ENCODE data around the gene PSME2.

Gene PSME2

GRCh38 chr14:24146453-24146977 is at the start of gene PSME2:
Gene PSME2, minus strand, starts transcription at chr14:24146610. Its CDS starts 29 bp downstream, at chr14:24146581.
- peak; percentile 70 for DNase-seq (ENCODE audit: low read depth)

- DNase-seq (ENCODE audit: low read depth) = peak; percentile 79
Measured at GRCh38 chr14:24195186-24196070, 49.0 kb upstream of the PSME2 start, which contains the start of gene TM9SF1. Gene TM9SF1, minus strand, starts transcription at chr14:24195441. Its CDS starts 422 bp downstream, at chr14:24195019.

DNA sequence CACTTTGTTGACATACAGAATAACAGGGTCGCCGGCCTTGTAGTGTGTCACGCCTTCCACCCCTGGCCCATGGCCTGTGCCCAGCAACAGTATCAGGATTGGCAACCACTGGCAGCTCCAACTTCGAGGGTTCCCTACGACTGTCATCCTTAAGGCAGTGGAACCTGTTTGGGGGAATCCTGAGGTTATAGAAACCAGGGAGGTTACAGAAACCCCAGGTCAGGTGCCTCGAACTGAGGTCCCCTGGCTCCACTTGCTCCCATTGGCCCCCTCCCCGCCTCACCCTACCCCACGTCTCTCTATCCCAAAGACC is 48.4 kb upstream of the PSME2 start:
- DNase-seq (ENCODE audit: low read depth) = no peak

DNA sequence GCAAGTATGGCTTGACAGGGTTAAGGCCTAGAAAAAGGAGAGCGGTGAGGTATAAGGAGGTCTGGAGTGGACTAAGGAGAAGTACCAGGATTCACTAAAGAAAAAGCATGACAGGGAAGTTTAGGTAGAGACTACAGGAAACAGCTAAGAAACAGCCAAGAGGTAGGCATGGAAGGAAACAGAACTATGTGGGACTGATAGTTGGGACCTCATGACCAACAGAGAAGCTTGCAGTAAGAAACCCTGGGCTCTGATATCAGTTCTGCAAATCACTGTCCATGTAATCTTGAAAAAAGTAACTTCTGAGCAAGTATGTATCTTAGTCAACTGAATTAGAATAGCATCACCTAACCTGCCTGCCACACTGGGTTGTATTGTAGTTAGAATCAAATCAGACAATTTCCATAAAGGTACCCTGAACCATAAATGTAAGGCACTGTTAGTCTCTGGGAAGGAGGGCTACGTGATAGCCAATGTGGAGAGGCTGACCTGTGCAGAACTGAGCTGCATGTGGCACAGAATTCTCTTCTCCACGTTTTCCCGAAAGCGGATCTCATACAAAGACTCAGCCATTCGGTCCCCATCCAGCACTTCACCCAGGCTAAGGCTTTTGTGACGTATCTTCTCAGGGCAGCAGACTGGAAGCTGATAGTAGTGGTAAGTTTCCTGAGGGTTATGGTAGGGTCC is 47.9 kb upstream of the PSME2 start:
- DNase-seq (ENCODE audit: low read depth) = no peak

GRCh38 chr14:24192933-24193332 is 46.5 kb upstream of the PSME2 start:
- DNase-seq (ENCODE audit: low read depth) = no peak

GRCh38 chr14:24190416-24190815 is 44.0 kb upstream of the PSME2 start:
- no peak for DNase-seq (ENCODE audit: low read depth)

- no peak for DNase-seq (ENCODE audit: low read depth)
Measured at GRCh38 chr14:24189460-24189859, 43.0 kb upstream of the PSME2 start.

DNA sequence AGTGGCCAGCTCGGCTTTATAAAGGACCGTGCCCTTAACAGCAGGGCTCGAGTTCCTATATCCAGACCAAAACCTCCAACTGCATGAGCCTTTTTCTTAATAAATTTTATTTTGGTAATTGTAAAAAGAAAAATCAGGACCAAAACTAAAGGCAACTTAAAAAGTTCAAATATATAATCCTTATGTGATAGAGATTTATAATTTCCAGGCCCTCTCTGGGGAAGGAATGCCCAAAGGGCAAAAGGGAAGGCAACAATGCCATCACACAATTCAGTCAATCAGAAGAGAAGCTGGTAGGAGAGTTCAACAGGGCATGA is 42.6 kb upstream of the PSME2 start:
- DNase-seq (ENCODE audit: low read depth) = no peak

DNA sequence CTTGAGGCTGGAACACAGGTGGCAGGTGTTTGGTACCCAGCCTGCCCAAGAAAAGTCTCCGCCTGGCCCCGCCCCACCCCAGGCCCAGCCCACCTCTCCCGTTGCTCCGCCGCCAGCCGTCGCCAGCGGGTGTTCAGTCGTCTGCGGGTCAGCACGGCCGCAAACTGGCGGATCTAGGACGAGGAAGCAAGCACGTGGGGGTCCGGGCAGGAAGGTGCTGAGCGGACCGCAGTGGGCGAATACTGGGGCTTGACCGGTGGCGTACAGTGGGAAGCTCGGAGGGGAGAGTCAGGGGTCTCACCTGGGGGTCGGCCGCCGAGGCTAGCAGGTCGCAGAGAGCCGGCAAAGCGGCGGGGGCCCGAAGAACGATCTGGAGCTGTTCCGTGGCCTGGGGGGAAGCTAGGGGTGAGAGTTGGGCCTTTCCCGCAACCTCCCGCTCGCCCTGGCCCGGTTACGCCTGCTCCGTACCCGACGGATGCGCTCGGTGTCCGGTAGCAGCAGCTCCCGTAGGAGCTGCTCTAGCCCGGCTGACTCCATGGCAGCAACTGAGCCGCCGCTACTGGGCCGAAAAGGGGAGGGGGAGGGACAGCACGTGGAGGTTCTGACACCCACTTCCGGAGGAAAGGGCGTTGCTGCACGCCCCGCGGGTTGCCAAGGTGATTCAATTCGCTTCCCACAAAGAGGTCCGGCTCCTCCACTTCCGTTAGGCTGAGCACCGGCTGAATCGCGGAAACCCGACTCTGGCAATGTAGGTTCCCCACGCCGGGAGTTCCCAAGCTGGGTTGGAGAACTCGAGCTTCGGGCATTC is 42.0 kb upstream of the PSME2 start, which contains the start of gene IPO4:
Gene IPO4 (minus strand): TSS at position 566 of the 808 bp plus-strand sequence. CDS start 29 bp downstream, at position 537.
- peak; percentile 91 for DNase-seq (ENCODE audit: low read depth)

- no peak for DNase-seq (ENCODE audit: low read depth)
Measured at GRCh38 chr14:24187539-24187915, 41.1 kb upstream of the PSME2 start.

DNA sequence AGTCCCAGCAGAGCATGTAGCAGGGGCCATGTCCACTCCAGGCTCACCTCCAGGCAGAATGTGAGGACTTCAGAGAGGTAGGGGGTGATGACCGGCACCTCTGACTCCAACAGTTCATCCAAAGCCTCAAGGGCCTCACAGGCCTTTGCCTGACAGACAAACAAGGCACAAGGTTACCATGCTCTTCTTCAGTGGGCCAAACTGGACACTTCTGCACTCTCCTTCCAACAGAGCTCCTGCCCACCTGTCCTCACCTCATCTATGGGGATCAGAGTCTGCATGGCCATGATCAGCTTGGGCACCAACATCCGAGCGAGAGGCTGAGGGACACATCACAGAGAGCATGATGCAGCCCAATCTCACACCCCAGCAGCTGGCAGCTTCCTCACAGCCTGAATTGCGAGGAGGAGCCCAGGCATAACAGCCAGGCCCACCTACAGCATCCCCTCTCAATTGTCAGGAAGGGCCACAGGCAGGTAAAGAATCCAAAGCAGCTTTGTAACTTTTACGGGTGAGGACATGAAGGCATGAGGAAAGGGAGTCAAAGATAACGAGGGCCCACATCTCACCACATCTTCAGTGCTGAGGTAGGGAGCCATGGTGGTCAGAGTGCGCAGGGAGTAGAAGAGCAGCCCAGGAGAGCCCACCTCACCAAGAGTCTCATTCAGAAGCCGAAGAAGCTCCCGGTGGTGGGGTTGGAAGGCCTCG is 40.6 kb upstream of the PSME2 start:
- no peak for DNase-seq (ENCODE audit: low read depth)

- no peak for DNase-seq (ENCODE audit: low read depth)
Measured at GRCh38 chr14:24185741-24186140, 39.3 kb upstream of the PSME2 start.

DNA sequence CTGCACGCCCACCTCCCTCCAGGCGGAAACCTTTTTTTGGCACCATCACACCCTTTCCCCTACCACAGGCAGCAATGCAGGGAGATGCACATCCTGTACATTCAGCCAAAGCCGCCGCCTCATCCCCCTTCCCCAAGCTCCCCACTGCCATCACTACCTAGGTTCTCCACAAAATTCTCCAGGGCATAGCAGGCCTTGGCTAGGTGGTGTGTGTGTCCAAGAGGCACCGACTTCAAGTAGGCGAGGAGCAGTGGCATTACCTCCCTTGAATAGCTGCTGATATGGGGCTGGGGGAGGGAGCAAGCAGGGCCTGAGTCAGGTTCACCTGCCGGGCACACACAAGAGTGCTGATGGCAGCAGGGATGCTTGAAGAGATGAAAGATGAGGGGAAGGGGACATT is 38.6 kb upstream of the PSME2 start:
- no peak for DNase-seq (ENCODE audit: low read depth)

DNA sequence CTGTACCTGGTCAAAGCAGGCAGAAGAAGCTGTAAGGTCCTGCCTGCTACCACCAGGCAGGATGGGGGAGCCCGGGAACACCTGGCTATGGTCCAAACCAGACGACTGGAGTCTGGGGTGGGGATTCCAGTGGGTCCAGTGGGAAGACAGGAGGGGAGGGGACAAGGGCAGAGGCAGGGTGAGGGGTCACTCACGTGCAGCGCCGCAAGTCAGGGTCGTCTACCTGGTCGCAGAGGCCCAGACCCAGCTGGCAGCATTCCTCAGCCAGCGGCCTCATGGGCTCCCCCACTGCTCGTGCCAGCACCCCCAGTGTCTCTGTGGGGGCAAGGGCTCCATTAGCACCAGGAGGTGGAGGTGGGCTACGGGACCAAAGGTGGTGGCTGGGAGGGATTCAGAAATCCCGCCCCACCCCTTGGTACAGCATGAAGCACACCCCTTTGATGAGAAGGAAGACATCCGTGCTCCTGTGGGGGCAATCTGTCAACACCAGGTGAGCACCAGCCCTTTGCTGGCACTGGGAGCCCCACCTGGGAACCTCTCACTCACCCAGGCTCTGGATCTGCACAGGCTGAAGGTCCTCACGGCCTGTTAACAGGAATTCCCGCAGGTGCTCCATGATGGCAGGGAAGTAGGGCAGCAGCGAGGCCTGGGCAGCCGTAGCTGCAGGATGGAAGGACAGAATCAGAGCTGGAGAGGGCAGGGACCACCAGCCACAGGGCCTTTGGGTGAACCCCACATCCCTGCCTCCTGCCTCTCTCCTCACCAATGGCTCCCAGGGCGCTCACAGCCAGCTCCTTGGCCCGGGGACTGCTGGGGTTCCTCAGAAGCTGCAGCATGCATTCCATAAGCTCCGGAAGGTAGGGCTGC is 37.9 kb upstream of the PSME2 start:
- DNase-seq (ENCODE audit: low read depth) = no peak

DNA sequence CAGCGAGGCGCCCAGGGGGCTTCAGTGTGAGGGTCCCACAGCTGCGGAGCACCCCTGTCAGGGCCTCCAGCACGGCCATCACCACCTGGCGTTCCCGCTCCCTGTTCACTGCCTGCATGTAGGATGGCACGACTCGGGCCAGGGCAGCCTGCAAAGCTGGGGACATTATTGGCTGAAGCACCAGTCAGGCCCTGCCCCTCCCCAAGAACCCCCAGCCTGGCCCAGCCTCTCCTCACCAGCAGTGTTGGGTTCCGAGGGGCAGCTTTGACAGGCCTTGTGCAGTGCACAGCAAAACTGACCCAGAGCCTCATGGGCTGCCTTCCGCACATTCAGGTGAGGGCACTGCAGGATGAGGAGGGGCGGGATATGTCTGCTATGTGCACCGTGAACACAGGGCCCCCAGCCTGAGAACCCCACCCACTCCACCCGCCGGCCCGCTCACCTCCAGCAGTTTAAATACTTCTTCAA is 36.6 kb upstream of the PSME2 start:
- DNase-seq (ENCODE audit: low read depth) = no peak

DNA sequence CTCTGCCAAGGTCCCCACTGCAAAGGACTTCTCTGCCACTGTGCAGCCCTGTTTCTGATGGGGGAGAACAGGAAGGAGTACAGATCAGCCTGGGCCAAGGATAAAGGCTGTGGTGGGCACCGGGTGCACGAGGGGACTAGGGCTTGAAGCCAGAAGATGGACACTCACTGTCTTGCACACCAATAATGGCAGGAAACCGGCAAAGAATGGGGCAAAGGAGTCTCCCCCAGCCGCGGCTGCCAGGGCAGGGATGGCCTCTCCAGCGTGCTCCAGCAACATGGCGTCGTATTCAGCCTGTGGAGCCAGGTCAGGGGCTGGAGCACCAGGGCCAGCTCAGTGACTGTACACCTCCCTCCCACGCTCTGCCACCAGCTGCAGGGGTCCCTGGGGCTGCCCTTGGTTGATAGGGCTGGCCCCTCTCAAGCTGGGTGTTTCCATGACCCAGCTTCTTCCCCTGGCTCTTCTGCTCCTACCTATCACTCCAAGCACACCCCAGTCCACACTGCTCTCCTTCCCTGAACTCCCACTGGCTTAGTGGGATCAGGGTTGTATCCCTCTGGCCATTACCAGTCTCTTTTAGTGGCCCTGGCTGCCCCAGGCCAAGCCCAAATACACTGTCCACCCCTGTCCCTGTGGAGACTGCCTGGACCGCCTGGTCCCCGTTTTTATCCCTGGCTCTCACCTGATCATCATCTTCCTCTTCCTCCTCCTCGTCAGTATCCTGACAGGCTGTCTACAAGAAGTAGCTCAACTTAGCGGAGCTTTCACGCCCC is 35.9 kb upstream of the PSME2 start:
- DNase-seq (ENCODE audit: low read depth) = no peak

GRCh38 chr14:24181371-24182077 is 35.1 kb upstream of the PSME2 start:
- no peak for DNase-seq (ENCODE audit: low read depth)

DNA sequence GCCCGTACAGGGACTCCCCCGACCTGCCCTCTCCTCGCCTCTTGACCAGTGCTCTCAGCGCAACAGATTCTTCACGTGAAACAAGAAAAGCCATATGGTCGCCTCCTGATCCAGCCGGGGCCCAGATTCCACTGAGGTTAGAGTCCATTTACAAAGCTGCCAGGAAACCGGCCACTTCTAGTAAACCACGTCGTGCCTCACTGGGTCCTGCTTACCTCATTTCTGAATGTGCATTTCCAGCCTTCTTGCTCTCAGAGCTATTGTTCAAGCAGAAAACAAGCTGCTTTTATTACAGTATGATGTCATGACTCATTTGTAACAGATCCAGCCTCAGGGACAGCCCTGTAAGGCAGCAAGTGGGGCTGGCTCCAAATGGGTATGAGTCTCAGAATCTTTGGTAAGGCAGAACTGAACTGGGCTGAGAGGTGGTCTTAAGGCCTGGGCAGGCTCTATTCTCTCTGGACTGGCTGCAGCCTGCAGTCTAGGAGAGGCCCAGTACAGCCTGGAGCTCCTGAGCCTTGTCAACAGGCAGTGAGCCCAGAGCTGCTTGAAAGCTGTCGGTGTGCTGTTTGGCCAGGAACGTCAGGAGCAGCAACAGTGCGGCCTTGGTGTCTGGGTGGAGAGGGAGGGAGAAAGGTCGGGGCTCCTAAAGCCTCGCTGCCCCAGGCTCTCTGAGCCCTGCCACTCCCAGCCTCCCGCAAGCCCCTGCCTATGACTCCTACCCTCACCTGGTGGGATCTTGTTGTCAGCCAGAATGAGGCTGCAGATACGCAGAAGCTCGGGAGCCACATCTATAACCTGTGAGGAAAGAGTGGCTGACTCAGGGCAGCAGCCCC is 33.8 kb upstream of the PSME2 start:
- no peak for DNase-seq (ENCODE audit: low read depth)

Measured in activated T-helper 1 cell treated with Interleukin-2 at 50 U/mL for 16 hours (primary cell).